ENCODE data around the gene EREG.

The EREG gene

GRCh38 chr4:74364652-74365491 is at the start of gene EREG:
Gene EREG, plus strand, starts transcription at chr4:74365145. Its CDS starts 164 bp downstream, at chr4:74365309.
- TF ChIP-seq CTCF (IDR thresholded peaks at IDR 0.05; ENCODE audit: low read depth, low read length, missing control alignments): no peak
- DNase-seq (ENCODE audit: low read depth): no peak
- no peak within 1 kb of the TSS for H3K4me3 ChIP-seq (ENCODE audit: low read depth, low read length)

GRCh38 chr4:74315376-74315775 is 49.6 kb upstream of the EREG start:
- no peak for DNase-seq (ENCODE audit: low read depth)
- H3K4me3 ChIP-seq (ENCODE audit: low read depth, low read length): no peak overlapping the region
- TF ChIP-seq CTCF (IDR thresholded peaks at IDR 0.05; ENCODE audit: low read depth, low read length, missing control alignments): no peak

GRCh38 chr4:74316397-74316796 is 48.5 kb upstream of the EREG start:
- no peak for TF ChIP-seq CTCF (IDR thresholded peaks at IDR 0.05; ENCODE audit: low read depth, low read length, missing control alignments)
- DNase-seq (ENCODE audit: low read depth): no peak
- H3K4me3 ChIP-seq (ENCODE audit: low read depth, low read length): no peak overlapping the region

GRCh38 chr4:74317616-74318246 is 47.2 kb upstream of the EREG start:
- no peak for TF ChIP-seq CTCF (IDR thresholded peaks at IDR 0.05; ENCODE audit: low read depth, low read length, missing control alignments)
- no peak overlapping the region for H3K4me3 ChIP-seq (ENCODE audit: low read depth, low read length)
- no peak for DNase-seq (ENCODE audit: low read depth)

GRCh38 chr4:74318276-74318675 is 46.7 kb upstream of the EREG start:
- H3K4me3 ChIP-seq (ENCODE audit: low read depth, low read length): no peak overlapping the region
- TF ChIP-seq CTCF (IDR thresholded peaks at IDR 0.05; ENCODE audit: low read depth, low read length, missing control alignments): no peak
- DNase-seq (ENCODE audit: low read depth): no peak

- TF ChIP-seq CTCF (IDR thresholded peaks at IDR 0.05; ENCODE audit: low read depth, low read length, missing control alignments): no peak
- no peak overlapping the region for H3K4me3 ChIP-seq (ENCODE audit: low read depth, low read length)
- no peak for DNase-seq (ENCODE audit: low read depth)
These were observed 45.5 kb upstream of the EREG start for GRCh38 chr4:74319470-74319869.

All from GM12864 (cell line).